AG20443 (cell line): ENCODE results near the gene POLR1B.
"Not testable (repeated sequence)": the region's sequence is repeated elsewhere in the genome, so short reads cannot be mapped to it uniquely, and the experiment has no call there.

Experiments used
- DNase-seq: peaks from one replicate; pipeline ENCODE4 v3.0.0; 2012; ENCODE audit warnings: low spot score, mixed read lengths

Gene POLR1B

DNA sequence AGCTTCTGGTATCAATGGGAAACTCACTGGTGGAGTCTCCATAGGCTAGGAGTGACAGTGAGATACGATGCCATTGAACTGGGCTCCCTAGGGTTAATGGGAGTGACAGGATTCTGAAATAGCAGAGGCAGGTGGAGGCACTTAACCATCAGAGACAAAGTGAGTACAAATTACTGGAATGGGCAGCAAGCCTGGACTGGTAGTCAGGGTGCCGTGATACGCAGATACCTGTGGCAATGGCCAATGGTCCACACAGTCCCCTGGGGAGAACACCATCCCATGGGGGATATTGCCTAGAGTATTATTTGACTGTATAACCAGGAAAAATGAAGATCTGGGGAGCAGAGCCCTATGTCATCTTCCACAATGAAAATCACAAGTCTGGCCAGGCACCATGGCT lies 59.5 kb downstream of the POLR1B start:
- DNase-seq: no peak

DNA sequence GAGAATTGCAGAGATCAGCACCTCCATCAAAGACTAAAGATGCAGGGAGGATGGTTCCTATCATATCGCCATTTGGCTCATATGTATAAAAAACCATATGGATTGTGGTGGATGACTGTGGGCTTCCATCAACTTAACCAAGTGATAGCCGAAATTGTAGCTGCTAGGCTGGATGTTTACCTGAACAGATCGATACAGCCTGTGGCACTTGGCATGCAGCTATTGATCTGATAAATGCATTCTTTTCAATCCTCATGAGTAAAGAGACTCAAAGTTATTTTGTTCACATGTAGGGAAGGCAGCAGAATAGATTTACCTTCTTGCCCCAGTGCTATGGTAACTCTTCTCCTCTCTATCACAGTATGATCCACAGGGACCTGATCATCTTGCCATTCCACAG lies 60.7 kb downstream of the POLR1B start:
- no peak for DNase-seq

DNA sequence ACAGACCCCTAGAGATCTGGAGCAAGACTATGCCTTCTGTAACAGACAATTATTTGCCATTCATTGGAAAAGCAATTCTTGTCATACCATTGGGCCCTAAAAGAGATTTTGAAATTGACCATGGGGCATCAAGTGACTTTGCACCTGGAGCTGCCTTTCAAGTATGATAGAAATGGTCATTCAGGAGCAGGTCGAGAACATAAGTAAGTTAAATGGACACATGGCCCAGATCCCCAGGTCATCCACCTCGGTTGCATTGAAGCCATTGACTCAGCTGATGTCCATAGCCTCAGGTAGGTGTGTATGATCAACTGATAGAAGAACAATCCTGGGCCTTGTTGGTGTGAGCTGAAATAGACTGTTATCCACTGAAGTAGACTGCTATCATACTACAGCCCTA lies 61.5 kb downstream of the POLR1B start:
- no peak for DNase-seq

DNA sequence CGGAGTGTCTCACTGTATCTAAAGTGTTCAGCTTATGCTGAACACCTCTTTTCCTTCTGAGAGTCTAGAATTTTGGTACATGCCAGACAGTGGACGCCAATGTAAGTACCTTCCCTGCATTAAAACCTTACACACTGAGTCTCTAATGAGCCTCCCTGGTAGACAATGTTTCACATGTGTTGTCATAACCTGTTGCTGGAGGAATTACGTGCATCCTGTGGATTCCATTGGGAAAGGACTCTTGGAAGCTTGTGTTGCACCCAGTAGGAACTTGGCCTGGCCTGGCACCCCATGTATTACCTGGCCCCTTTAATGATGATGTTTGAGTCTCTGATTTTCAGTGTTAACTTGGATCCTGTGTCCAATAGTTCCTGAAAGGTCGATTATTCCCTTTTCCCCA lies 62.7 kb downstream of the POLR1B start:
- no peak for DNase-seq

DNA sequence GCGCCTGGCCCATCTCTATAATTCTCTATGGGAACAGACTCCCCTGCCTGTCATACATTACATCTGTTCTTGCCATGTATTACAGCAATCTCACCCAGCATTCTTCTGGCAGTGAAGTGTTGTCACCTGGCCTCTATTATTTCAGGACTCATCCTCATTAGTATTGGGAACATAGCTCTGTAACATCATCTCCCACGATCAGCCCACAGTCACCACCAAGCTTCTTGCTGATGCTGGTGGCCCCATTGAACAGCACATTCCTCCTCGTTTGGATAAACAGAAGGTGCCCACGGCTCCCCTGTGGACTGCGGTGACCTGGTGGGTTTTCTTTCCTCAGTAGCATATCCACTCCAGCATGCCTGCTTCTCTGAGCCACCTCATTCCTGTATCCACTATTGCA lies 63.7 kb downstream of the POLR1B start:
- DNase-seq: no peak

DNA sequence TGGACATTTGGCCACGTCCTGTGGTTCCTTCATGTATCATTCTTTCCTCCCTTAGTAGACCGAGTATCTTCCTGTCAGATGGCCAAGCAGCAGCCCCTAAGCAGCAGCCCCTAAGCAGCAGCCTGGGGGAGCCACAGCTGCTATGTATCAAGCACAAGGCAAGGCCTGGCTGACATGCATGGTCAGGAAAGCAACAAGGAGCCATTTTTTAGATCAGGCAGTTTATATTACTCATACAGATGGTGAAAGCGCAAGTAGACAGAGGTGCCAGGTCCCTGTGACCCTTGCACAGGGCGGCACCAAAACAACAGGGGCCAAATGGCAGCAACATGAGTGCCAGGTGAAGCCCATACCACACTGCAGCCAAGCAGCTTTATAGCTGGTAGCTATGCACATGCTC lies 64.3 kb downstream of the POLR1B start:
- DNase-seq: no peak

DNA sequence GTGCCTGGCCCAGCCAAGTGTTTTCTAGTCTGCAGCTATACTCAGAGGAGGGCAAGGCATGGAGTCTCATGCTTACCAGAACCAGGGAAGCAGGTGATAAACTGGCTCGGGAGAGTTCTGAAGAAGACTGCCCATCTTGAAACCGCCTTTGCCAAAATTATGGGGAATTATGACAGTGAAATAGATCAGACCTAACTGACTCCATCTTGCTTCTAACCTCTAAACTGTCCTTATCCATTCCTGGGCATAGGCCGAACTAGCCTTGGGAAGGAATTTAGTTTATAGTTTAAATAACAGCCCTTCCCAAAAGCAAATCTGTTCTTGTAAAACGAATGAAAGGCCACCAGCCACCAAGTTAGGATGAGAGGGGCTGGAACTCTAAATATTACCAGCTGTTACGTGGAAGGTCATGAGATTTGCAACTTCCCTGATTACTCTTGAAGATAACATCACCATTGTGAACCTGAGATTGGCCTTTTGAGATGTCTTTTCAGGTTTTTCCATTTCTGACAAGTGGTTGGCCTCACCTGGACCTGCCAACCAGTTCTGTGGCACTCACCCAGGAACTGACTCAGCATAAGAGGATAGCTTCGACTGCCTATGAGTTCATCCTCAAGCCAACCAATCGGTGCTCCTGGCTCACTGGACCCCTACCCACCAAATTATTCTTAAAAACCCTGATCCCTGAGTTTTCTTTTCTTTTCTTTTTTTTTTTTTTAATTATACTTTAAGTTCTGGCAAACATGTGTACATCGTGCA lies 65.6 kb downstream of the POLR1B start:
- no peak for DNase-seq

DNA sequence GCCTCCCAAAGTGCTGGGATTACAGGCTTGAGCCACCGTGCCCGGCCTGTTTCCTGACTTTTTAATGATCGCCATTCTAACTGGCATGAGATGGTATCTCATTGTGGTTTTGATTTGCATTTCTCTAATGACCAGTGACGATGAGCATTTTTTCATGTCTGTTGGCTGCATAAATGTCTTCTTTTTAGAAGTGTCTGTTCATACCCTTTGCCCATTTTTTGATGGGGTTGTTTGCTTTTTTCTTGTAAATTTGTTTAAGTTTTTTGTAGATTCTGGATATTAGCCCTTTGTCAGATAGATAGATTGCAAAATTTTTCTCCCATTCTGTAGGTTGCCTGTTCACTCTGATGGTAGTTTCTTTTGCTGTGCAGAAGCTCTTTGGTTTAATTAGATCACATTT lies 67.1 kb downstream of the POLR1B start:
- DNase-seq: not testable (repeated sequence)

DNA sequence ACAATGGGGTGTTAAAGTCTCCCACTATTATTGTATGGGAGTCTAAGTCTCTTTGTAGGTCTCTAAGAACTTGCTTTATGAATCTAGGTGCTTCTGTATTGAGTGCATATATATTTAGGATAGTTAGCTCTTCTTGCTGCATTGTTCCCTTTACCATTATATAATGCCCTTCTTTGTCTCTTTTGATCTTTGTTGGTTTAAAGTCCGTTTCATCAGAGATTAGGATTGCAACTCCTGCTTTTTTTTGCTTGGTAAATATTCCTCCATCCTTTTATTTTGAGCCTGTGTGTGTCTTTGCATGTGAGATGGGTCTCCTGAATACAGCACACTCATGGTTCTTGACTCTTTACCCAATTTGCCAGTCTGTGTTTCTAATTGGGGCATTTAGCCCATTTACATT lies 70.0 kb downstream of the POLR1B start:
- not testable (repeated sequence) for DNase-seq

DNA sequence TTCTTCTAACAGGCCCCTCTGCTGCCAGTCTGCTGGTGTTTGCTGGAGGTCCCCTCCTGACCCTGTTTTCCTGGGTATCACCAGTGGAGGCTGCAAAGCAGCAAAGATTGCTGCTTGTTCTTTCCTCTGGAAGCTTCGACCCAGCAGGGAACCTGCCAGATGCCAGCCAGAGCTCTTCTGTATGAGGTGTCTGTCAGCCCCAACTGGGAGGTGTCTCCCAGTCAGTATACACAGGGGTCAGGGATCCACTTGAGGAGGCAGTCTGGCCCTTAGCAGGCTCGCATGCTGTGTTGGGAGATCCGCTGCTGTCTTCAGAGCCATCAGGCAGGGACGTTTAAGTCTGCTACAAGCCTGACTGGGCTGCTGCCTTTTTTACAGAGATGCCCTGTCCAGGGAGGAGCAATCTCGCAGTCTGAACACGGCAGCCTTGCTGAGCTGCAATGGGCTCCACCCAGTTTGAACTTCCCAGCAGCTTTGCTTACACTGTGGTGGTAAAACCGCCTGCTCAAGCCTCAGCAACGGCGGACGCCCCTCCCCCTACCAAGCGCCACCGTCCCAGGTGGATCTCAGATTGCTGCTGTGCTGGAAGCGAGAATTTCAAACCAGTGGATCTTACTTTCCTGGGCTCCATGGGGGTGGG lies 72.1 kb downstream of the POLR1B start:
- no peak for DNase-seq

DNA sequence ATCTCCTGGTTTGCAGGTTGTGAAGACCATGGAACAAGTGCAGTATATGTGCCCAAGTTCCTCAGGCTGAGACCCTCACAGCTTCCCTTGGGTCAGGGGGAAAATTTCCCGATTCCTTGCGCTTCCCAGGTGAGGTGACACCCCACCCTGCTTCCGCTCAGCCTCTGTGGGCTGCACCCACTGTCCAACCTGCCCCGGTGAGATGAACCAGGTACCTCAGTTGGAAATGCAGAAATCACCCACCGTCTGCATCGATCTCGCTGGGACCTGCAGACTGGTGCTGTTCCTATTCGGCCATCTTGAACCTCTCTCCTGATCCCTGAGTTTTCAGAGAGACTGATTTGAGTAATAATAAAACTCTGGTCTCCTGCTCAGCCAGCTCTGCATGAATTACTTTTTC lies 72.8 kb downstream of the POLR1B start:
- DNase-seq: no peak

DNA sequence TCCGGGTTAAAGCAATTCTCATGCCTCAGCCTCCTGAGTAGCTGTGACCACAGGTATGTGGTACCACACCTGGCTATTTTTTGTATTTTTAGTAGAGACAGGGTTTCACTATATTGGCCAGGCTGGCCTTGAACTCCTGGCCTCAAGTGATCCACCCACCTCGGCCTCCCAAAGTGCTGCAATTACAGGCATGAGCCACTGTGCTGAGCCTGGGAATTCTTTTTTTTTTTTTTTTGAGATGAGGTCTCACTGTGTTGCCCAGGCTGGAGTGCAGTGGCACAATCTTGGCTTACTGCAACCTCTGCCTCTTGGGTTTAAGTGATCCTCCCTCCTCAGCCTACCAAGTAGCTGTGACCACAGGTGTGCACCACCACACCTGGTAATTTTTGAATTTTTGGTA lies 73.5 kb downstream of the POLR1B start:
- DNase-seq: not testable (repeated sequence)

DNA sequence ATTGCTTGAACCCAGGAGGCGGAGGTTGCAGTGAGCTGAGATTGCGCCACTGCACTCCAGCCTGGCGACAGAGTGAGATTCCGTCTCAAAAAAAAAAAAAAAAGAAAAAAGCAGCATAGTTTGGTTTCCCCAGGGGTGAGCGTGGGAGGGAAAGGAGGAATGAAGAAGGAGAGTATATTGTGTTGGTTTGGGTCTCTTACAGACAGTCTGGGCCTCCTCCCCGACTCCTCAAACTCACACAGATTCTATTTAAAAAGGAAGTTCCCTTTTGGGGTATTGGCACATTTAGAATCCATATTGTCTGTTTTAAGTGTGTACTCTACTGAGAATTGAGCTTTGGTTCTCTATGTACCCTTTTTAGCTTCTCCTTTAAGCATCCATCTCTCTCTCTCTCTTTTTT lies 76.1 kb downstream of the POLR1B start:
- no peak for DNase-seq

DNA sequence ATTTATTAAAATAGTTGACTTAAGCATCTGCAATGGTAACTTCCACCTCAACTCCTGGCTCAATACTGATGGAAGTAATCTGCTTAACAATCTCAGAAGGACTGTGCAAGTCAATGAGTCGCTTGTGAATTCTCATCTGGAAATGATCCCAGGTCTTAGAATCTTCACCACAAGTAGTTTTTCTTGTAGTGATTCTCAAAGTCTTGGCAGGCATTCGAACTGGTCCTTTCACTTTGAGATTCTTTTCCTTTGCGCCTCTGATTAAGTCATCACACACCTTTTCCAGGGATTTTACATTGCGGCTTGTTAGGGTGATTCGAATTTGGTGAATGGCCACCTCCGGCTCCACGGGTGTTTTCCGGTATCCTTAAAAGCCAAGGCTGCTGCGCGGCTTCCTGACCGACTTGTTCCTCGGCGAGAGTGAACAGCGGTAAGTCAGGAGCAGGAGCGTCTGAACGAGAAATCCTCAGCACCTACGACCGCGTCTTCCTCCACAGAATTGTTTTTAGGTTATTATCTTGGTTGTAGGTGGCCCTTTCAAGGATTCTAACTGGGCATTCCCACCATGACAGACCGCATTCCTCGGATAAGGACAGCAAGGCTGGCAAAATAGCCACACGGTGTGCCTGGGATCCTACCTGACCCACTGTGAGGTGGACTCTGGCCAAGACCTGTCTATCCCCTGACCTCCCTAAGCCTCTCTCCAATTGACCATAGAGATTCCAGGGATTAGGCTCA lies 79.7 kb downstream of the POLR1B start:
- no peak for DNase-seq

DNA sequence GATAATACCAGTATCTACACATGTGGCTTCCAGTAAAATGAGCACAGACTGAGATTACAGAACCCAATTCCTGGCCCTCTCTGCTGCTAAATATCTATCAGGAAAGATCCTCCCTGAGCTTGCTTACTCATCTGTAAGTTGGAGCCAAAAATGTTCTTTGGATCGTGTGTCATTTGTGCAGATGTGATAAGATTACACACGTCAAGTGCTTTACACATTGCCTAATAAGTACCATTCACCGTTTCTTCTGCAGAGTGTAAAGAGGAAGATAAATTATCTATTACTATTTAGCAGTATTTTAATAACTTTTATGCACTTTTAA lies 80.2 kb downstream of the POLR1B start:
- DNase-seq: peak; percentile 70

DNA sequence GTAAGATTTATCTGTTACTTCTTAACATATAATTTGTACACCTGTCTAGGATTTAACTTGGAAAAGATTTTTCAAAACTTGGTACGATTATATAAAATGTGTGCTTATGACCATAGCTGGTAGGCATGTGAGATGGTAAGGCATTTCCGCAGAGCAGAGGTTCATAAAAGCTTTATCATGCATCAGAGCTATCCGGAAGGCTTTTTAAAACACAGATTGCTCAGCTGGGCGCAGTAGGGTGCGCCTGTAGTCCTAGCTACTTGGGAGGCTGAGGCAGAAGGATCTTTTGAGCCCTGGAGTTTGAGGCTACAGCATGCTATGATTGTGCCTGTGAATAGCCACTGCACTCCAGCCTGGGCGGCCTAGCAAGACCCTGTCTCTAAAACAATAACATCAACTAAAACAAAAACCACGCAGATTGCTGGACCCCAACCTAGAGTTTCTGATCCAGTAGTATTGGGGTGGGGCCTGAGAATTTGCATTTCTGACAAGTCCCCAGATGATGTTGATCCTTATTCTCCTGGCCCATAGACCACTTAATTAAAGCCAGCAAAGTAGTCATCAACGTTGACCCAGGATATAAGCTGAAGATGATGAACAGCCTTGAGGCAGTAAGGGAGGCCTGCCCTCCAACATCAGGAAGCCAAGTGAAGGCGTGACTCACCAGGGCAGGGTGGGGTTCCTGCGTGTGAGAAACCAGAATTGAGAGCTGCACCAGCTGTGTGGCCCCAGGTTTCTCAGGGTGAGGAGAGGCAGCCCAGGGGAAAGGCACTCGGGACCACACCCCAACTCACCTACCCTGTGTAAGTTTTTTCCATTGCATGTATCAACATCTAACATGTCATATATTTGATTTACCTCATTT lies 81.9 kb downstream of the POLR1B start:
- peak; percentile 80 for DNase-seq

DNA sequence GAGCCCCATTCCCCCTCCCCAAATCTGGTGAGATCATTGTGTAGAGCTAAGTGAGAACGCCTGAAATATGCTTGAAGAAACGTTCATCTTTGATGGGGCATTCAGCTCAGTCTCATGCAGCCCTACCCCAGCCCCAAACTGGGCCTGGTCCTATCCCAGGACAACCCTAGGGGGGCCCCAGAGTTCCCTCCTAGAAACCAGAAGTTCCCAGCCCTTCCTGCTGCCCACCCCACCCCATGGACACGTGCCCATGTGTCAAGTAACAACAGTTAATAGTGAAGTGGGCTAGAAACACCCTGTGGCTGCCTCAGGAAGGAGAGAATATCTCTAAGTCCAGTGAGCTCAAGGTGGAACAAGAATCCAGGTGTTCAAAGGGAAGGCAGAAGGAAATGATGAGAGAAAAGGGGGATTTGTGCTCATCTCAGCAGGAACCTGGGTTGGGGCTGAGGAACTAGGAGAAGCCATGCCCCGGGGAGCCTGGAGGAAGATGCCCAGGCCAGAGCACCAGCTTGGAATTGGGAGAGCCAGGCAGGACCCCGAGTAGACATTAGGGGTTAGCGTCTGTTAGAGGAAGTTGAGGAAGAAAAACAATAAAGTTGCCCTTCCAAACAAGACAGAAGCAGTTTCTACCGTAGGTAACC lies 83.3 kb downstream of the POLR1B start:
- DNase-seq: no peak

DNA sequence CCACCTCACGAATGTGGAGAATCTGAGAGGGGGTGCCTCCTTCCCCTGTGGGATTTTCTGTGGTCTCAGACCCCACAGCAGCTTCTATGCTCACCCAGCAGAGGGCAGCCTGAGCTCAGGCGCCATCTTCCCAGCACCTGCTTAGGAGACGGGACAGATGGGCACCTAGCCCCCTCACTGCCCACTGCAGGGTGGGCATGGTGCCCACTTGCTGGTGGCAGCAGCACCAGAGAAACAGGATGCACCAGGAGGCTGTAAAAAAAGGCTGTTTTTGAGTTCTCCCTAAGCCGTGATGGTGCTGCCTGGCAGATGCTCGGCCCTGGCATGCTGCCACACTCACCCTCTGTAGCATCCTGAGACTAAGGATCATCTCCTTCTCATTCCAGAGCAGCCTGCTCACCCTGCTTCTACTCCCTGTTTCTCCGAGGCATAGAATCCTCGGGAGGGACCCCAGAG lies 84.4 kb downstream of the POLR1B start:
- DNase-seq: peak; percentile 59
